Left lung (tissue), 10 donors: ENCODE results near the gene LCN12. TPM values are rescaled to one million over a fixed set of nuclear protein-coding genes. Genes with fewer than 3 reads are reported as not detected.

Experiments
- ATAC-seq: fragments of 200-7000 bp; cut with Tn5 transposase; one replicate; pipeline ENCODE4 v1.9.1; 2020; ENCODE audit warnings: moderate library complexity
- DNase-seq, 4 donors: peaks; one replicate each; pipeline ENCODE4 v3.0.0-alpha.2; 2013 to 2020
- H3K27ac ChIP-seq, 2 donors: fragments of 200-600 bp; sonication (generic) in 1 of 2; one replicate each; pipeline versions ENCODE4 v1.5.0 to v1.8.0; 2020 to 2021
- H3K27me3 ChIP-seq, 2 donors: fragments of 200-600 bp; sonication (generic) in 1 of 2; one replicate each; pipeline versions ENCODE4 v1.5.0 to v1.8.0; 2020 to 2021
- H3K36me3 ChIP-seq, 2 donors: fragments of 200-600 bp; sonication (generic) in 1 of 2; one replicate each; pipeline versions ENCODE4 v1.5.0 to v1.8.0; 2020 to 2021
- H3K4me1 ChIP-seq, 2 donors: fragments of 200-600 bp; one replicate each; pipeline ENCODE4 v1.8.0; 2021
- H3K4me3 ChIP-seq, 2 donors: fragments of 200-600 bp; sonication (generic) in 1 of 2; one replicate each; pipeline versions ENCODE4 v1.5.0 to v1.8.0; 2020 to 2021; ENCODE audit warnings: mild to moderate bottlenecking in 1 of 2
- H3K9me3 ChIP-seq, 2 donors: fragments of 200-600 bp; sonication (generic) in 1 of 2; one replicate each; pipeline versions ENCODE4 v1.5.0 to v1.8.0; 2020 to 2021
- intact Hi-C, 2 donors: fragments of 100-400 bp; cut with DNase I; formaldehyde crosslinking; loops; one replicate each; pipeline versions ENCODE4 v1.11.2 to v1.14.2; 2022
- polyA plus RNA-seq, 6 donors: library from polyadenylated mRNA; unstranded; fragments of 120-200 nt; gene quantifications; one replicate each; pipeline ENCODE4 v1.2.1, GENCODE V29; 2013; ENCODE audit not compliant: insufficient read length in 6 of 6
- total RNA-seq, 2 donors: library from RNA; stranded (reverse); fragmentation: NEBNext Ultra II Directional; extraction: Animal tissue kit (Norgen Biotek cat#: 25700); gene quantifications; one replicate each; pipeline ENCODE4 v1.2.1, GENCODE V29; 2021
- TF ChIP-seq, protein P1 (sequence below), 2 donors: fragments of 200-600 bp; sonication (generic) in 1 of 2; IDR thresholded peaks; one replicate each; pipeline versions ENCODE4 v1.5.0 to v1.8.0; 2021; ENCODE audit warnings: antibody characterized with exemption in 2 of 2
- donor health status: DM: no; HTN: yes; CAD: no.
- donor health status: DM: no; HTN: no; CAD: no.

The LCN12 gene
- total and polyA plus RNA-seq, 8 donors: 2.1 to 28.0 (median 13.3) TPM

DNA sequence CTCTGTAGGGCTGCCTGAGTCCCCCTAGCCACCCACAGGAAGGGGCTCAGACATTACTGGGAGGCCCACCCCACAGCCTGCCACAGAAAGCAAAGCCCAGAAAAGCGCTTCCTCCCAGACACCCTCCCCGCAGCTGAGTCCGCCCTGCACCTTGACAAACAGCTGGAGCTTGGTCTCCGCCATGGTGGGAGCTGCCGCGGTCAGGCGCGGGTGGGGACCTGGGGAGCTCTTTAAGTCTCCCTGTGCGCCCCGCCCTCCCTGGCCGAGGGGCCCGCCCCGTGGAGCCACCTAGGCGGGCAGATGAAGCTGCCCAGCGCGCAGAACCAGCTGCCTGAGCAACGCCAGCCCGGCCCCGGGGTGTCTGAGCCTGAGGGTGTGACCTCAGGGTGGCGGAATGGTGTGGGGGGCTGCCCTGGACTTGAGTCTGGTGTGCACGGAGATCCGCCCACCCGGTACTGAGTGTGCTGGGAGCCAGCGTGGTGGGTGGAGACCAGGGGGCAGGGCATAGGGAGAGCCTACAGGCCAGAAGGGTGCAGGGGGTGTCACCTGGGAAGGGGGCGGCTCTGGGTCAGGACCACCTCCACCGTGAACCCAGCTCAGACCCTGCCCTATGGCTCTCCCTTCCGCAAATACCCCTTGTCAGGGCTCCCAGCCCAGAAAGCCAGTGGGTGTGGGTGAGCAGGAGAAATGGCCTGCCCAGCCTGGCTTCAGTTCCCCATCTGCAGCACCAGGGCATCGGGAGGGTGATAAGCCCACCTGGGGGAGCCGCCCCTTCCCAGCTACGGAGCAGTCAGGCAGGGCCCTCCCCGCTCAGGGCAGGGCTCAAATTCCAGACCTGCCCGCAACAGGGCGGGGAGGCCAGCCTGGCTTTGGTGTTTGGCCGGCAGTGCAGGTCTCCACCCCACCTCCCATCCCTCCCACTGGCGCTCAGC lies 44.6 kb downstream of the LCN12 start, which contains the start of gene CLIC3:
CLIC3 (minus strand) TSS at position 208 of the 932 bp plus-strand sequence; CDS start at position 183, 25 bp downstream.
- Histone ChIP-seq H3K27me3 (peaks cover 0 to 32% of the 10 kb centered on the region in 2 donors), H3K4me3 (peak within 1 kb of the TSS; percentile 20 to 26), H3K9me3 (no peaks in the 10 kb centered on the region), H3K27ac (peak within 1 kb of the TSS; percentile 33 to 69), H3K4me1 (peaks cover 27 to 90% of the 10 kb centered on the region in 2 donors), H3K36me3 (peaks cover 0 to 19% of the 10 kb centered on the region in 2 donors)
- intact Hi-C loops: no loop called here
- DNase-seq (peak in 3 of 4 donors; percentile 53 to 93 (median 78)), ATAC-seq (peak; percentile 66)
- TF ChIP-seq, protein P1, sequence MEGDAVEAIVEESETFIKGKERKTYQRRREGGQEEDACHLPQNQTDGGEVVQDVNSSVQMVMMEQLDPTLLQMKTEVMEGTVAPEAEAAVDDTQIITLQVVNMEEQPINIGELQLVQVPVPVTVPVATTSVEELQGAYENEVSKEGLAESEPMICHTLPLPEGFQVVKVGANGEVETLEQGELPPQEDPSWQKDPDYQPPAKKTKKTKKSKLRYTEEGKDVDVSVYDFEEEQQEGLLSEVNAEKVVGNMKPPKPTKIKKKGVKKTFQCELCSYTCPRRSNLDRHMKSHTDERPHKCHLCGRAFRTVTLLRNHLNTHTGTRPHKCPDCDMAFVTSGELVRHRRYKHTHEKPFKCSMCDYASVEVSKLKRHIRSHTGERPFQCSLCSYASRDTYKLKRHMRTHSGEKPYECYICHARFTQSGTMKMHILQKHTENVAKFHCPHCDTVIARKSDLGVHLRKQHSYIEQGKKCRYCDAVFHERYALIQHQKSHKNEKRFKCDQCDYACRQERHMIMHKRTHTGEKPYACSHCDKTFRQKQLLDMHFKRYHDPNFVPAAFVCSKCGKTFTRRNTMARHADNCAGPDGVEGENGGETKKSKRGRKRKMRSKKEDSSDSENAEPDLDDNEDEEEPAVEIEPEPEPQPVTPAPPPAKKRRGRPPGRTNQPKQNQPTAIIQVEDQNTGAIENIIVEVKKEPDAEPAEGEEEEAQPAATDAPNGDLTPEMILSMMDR (IDR thresholded peaks at IDR 0.05): no peak

DNA sequence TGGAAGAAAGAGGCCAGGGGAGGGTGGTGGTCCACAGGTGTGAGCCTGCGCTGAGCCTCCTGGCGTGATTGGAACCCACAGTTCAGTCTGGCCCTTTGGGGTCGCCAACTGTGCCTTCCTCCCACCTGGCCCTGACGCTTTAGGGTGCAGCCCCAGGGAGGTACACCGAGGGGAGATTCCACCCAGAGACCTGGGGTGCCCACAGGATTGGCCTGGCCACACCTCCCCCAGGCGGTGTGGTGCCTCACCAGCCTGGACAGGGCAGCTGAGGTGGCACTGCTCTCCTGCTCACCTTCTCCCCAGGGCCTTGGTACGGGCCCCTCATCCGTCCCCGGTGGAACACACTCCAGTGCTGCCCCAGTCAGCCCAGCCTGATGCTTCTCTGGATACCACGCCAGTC lies 45.3 kb downstream of the LCN12 start:
- Histone ChIP-seq H3K4me1 (peaks cover 27 to 90% of the 10 kb centered on the region in 2 donors), H3K4me3 (peak overlapping the region in 1 of 2 donors; percentile 26)
- intact Hi-C loops: no loop called here

DNA sequence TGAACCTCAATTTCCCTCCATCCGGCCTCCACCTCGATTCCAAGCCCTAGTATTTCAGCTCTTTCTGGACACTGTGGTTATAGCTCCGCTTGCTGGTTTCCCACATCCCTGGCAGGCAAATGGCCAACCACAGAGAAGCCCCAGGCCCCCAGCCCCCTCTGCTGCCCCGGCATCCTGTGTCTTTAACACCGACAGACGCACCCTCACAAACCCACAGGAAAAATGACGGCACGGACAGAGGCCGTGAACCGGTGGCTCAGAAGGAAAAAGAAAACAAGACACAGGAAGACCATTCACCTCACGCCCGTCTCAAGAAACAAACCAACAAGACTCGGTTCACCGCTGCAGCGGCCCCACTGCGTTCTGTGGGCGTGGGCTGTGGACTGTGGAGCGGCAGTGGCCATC lies 45.8 kb downstream of the LCN12 start:
- peak overlapping the region; percentile 33 to 69 for H3K27ac ChIP-seq
- H3K9me3 ChIP-seq: no peaks in the 10 kb centered on the region
- peaks cover 0 to 19% of the 10 kb centered on the region in 2 donors for H3K36me3 ChIP-seq
- DNase-seq (no peak), ATAC-seq (no peak)
- peaks cover 0 to 32% of the 10 kb centered on the region in 2 donors for H3K27me3 ChIP-seq
- intact Hi-C loops: no loop called here
- TF ChIP-seq, protein P1 (IDR thresholded peaks at IDR 0.05): no peak
- H3K4me1 ChIP-seq: peaks cover 23 to 87% of the 10 kb centered on the region in 2 donors
- no peak overlapping the region for H3K4me3 ChIP-seq

More for the DNA sequence above, 45.3 kb downstream of the LCN12 start:
- H3K9me3 ChIP-seq: no peaks in the 10 kb centered on the region
- peaks cover 0 to 19% of the 10 kb centered on the region in 2 donors for H3K36me3 ChIP-seq
- H3K27ac ChIP-seq: peak overlapping the region; percentile 33 to 69
- H3K27me3 ChIP-seq: peaks cover 0 to 32% of the 10 kb centered on the region in 2 donors
- TF ChIP-seq, protein P1 (IDR thresholded peaks at IDR 0.05): no peak
- ATAC-seq (no peak), DNase-seq (no peak)

DNA sequence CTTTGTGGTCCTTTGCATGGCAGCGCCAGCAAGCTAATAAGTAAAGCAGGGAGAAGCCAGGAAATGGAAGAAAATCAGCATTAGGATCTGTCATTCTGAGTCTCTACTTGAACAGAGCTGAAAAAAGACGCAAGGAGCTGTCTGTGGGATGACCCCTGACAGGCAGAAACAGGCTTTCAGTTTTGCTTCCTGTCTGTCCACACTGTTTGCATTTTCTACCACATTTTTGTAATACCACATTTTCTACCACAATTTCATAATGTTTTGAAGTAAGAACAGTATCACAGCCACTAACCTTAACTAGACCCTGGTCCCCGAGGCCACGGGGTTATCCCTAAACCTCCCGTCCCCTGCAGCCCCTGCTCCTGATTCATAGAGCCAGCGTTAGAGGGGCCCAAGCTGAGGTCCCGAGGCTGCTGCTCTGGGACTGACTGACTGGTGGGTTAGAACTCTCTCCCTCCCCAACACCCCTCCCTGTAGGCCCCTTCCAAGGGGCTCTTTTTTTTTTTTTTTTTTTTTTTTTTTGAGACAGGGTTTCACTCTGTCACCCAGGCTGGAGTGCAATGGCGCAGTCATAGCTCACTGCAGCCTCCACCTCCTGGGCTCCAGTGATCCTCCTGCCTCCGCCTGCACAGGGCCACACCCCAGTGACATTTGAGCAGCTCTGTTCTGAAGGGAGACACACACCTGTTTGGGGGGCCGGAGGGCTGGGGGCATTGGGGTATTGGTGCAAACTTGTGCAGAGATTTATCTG lies 48.3 kb downstream of the LCN12 start:
- H3K4me3 ChIP-seq: no peak overlapping the region
- H3K27me3 ChIP-seq: peaks cover 0 to 19% of the 10 kb centered on the region in 2 donors
- intact Hi-C loops: no loop called here
- DNase-seq (no peak), ATAC-seq (no peak)
- peaks cover 0 to 3% of the 10 kb centered on the region in 2 donors for H3K9me3 ChIP-seq
- H3K36me3 ChIP-seq: no peaks in the 10 kb centered on the region
- peaks cover 10 to 62% of the 10 kb centered on the region in 2 donors for H3K4me1 ChIP-seq
- TF ChIP-seq, protein P1 (IDR thresholded peaks at IDR 0.05): no peak
- peak overlapping the region; percentile 39 to 81 for H3K27ac ChIP-seq
